H9 (cell line): ENCODE results near the gene RPS13. TPM values are rescaled to one million over a fixed set of nuclear protein-coding genes. Genes with fewer than 3 reads are reported as not detected.

Source experiments
- DNase-seq: peaks from one replicate; pipeline ENCODE4 v3.0.0-alpha.2; 2017
- H2AFZ ChIP-seq: one replicate; pipeline ENCODE4 v1.6.1; 2013; ENCODE audit warnings: mild to moderate bottlenecking, low read length, control low read depth, moderate library complexity
- H2AK5ac ChIP-seq: 2 replicates; pipeline ENCODE4 v1.6.1; 2013; ENCODE audit warnings: low read length, control low read depth, mixed read lengths; ENCODE audit not compliant: insufficient read length
- H2BK120ac ChIP-seq: one replicate; pipeline ENCODE4 v1.6.1; 2013; ENCODE audit warnings: low read depth, mild to moderate bottlenecking, low read length, control low read depth, inconsistent platforms; ENCODE audit not compliant: poor library complexity, severe bottlenecking
- H2BK12ac ChIP-seq: 2 replicates; pipeline ENCODE4 v1.6.1; 2013; ENCODE audit warnings: low read length, control low read depth, mixed read lengths, low read depth; ENCODE audit not compliant: insufficient read length
- H2BK15ac ChIP-seq: 2 replicates; pipeline ENCODE4 v1.6.1; 2013; ENCODE audit warnings: low read depth, low read length, control low read depth
- H2BK20ac ChIP-seq: one replicate; pipeline ENCODE4 v1.6.1; 2013; ENCODE audit warnings: low read depth, mild to moderate bottlenecking, low read length, control low read depth, inconsistent platforms; ENCODE audit not compliant: poor library complexity, severe bottlenecking
- H2BK5ac ChIP-seq: 2 replicates; pipeline ENCODE4 v1.6.1; 2013; ENCODE audit warnings: low read length, control low read depth, mixed read lengths; ENCODE audit not compliant: insufficient read length
- H3K14ac ChIP-seq: 2 replicates; pipeline ENCODE4 v1.6.1; 2013; ENCODE audit warnings: low read length, control low read depth; ENCODE audit not compliant: insufficient read depth
- H3K18ac ChIP-seq: 2 replicates; pipeline ENCODE4 v1.6.1; 2013; ENCODE audit warnings: low read depth, mild to moderate bottlenecking, mixed read lengths, low read length, control low read depth; ENCODE audit not compliant: insufficient read length
- H3K23ac ChIP-seq: 2 replicates; pipeline ENCODE4 v1.6.1; 2013; ENCODE audit warnings: low read length, control low read depth, mixed read lengths, low read depth; ENCODE audit not compliant: insufficient read length
- H3K23me2 ChIP-seq: 2 replicates; pipeline ENCODE4 v1.6.1; 2013; ENCODE audit warnings: low read depth, mild to moderate bottlenecking, mixed read lengths, low read length, control low read depth; ENCODE audit not compliant: insufficient read length, poor library complexity, severe bottlenecking
- H3K27ac ChIP-seq: 2 replicates; pipeline ENCODE4 v1.5.1; 2013; ENCODE audit warnings: low read length, control low read depth, mixed read lengths, low read depth; ENCODE audit not compliant: insufficient read length
- H3K27me3 ChIP-seq: 2 replicates; pipeline ENCODE4 v1.6.1; 2013; ENCODE audit warnings: low read length, control low read depth, inconsistent platforms; ENCODE audit not compliant: insufficient read depth
- H3K4ac ChIP-seq: 2 replicates; pipeline ENCODE4 v1.6.1; 2013; ENCODE audit warnings: low read depth, mild to moderate bottlenecking, control low read depth, inconsistent platforms, low read length, moderate library complexity
- H3K4me1 ChIP-seq: 2 replicates; pipeline ENCODE4 v1.6.1; 2013; ENCODE audit warnings: low read length, control low read depth, inconsistent platforms; ENCODE audit not compliant: insufficient read depth
- H3K4me2 ChIP-seq: 2 replicates; pipeline ENCODE4 v1.6.1; 2013; ENCODE audit warnings: low read length, control low read depth, mixed read lengths; ENCODE audit not compliant: insufficient read length, insufficient read depth
- H3K56ac ChIP-seq: 2 replicates; pipeline ENCODE4 v1.6.1; 2013; ENCODE audit warnings: low read depth, mild to moderate bottlenecking, mixed read lengths, low read length, control low read depth; ENCODE audit not compliant: insufficient read length
- H3K79me1 ChIP-seq: 2 replicates; pipeline ENCODE4 v1.6.1; 2013; ENCODE audit warnings: low read depth, mild to moderate bottlenecking, moderate library complexity, low read length, control low read depth, inconsistent platforms; ENCODE audit not compliant: insufficient read depth, poor library complexity, severe bottlenecking
- H3K79me2 ChIP-seq: 2 replicates; pipeline ENCODE4 v1.6.1; 2013; ENCODE audit warnings: low read length, control low read depth, inconsistent platforms; ENCODE audit not compliant: insufficient read depth
- H3K9ac ChIP-seq: 2 replicates; pipeline ENCODE4 v1.6.1; 2013; ENCODE audit warnings: low read length, control low read depth, mixed read lengths; ENCODE audit not compliant: insufficient read length; ENCODE audit errors: extremely low read depth
- H3K9me3 ChIP-seq: one replicate; pipeline ENCODE4 v1.6.1; 2013; ENCODE audit warnings: low read depth, low read length, inconsistent platforms; ENCODE audit not compliant: control insufficient read depth
- H3T11ph ChIP-seq: one replicate; pipeline ENCODE4 v1.6.1; 2013; ENCODE audit warnings: mild to moderate bottlenecking, low read length, control low read depth, inconsistent platforms
- H4K20me1 ChIP-seq: one replicate; pipeline ENCODE4 v1.6.1; 2013; ENCODE audit not compliant: control insufficient read depth, insufficient read length, insufficient read depth
- H4K5ac ChIP-seq: 2 replicates; pipeline ENCODE4 v1.6.1; 2013; ENCODE audit warnings: low read depth, mild to moderate bottlenecking, mixed read lengths, low read length, control low read depth; ENCODE audit not compliant: insufficient read length
- H4K8ac ChIP-seq: replicated peaks from 2 replicates; pipeline ENCODE4 v1.6.1; 2013; ENCODE audit warnings: low read length, control low read depth, mixed read lengths, low read depth; ENCODE audit not compliant: insufficient read length
- H4K91ac ChIP-seq: 2 replicates; pipeline ENCODE4 v1.6.1; 2013; ENCODE audit warnings: low read depth, mild to moderate bottlenecking, moderate library complexity, mixed read lengths, low read length, control low read depth; ENCODE audit not compliant: insufficient read length
- H3K27ac Mint-ChIP-seq, 3 experiments: 2 replicates in 2 of 3; 3 replicates in 1 of 3; pipeline ENCODE4 v1.8.0; 2020 to 2021; ENCODE audit warnings: mixed read lengths in 3 of 3, mild to moderate bottlenecking in 1 of 3, moderate library complexity in 1 of 3
- H3K27me3 Mint-ChIP-seq: 2 replicates; pipeline ENCODE4 v1.8.0; 2021; ENCODE audit warnings: low read depth, mild to moderate bottlenecking, moderate library complexity, mixed read lengths
- H3K36me3 Mint-ChIP-seq, 3 experiments: 2 replicates in 2 of 3; 3 replicates in 1 of 3; pipeline ENCODE4 v1.8.0; 2020 to 2021; ENCODE audit warnings: low read depth in 3 of 3, mixed read lengths in 3 of 3; ENCODE audit not compliant: insufficient read depth in 1 of 3
- H3K4me1 Mint-ChIP-seq, 2 experiments: 2 replicates each; pipeline ENCODE4 v1.8.0; 2020; ENCODE audit warnings: mixed read lengths in 2 of 2
- H3K4me3 Mint-ChIP-seq, 2 experiments: 2 replicates in 1 of 2; 3 replicates in 1 of 2; pipeline ENCODE4 v1.8.0; 2020 to 2021; ENCODE audit warnings: mild to moderate bottlenecking in 2 of 2, mixed read lengths in 2 of 2, moderate library complexity in 1 of 2
- H3K9me3 Mint-ChIP-seq, 2 experiments: 2 replicates in 1 of 2; 3 replicates in 1 of 2; pipeline ENCODE4 v1.8.0; 2020; ENCODE audit warnings: mild to moderate bottlenecking in 2 of 2, mixed read lengths in 2 of 2, moderate library complexity in 1 of 2
- WGBS: extraction: QIAGEN DNeasy Blood & Tissue Kit; methylation state at CpG from one replicate; pipeline ENCODE4 v1.1.7; 2013; ENCODE audit warnings: missing lambda C conversion rate, low lambda C conversion rate, mixed read lengths; ENCODE audit not compliant: insufficient read length; ENCODE audit errors: extremely low coverage; 5-methylcytosine and 5-hydroxymethylcytosine counted together
- total RNA-seq: library from RNA; stranded (reverse); gene quantifications from 2 replicates; pipeline ENCODE4 v1.2.1, GENCODE V29; 2021
- TF ChIP-seq, protein P1 (sequence below): fragments of 200-600 bp; sonication (generic); conservative IDR thresholded peaks from 3 replicates; pipeline ENCODE4 v1.8.0; 2021; ENCODE audit warnings: antibody characterized with exemption, mild to moderate bottlenecking

RPS13 gene
- total RNA-seq, 1 experiment from 2014 or later: 1,469 TPM

- Histone ChIP-seq H3K79me2 (no peaks in the 10 kb centered on the region), H4K8ac (no peak overlapping the region), H3K23ac (no peak overlapping the region), H3K27ac (no peak overlapping the region), H3K27me3 (no peaks in the 10 kb centered on the region), H3K56ac (no peak overlapping the region), H3K23me2 (no peaks in the 10 kb centered on the region), H4K91ac (no peak overlapping the region), H3K4ac (no peak overlapping the region), H2AK5ac (no peak overlapping the region), H3K79me1 (no peaks in the 10 kb centered on the region), H3K14ac (no peak overlapping the region), H3T11ph (no peak overlapping the region), H4K20me1 (no peaks in the 10 kb centered on the region), H3K9me3 (no peaks in the 10 kb centered on the region), H3K4me2 (no peak overlapping the region), H3K4me1 (no peaks in the 10 kb centered on the region; the same call in 1 of the 2 replicates), H2AFZ (no peak overlapping the region), H3K9ac (no peak overlapping the region), H2BK15ac (no peak overlapping the region), H2BK12ac (no peak overlapping the region), H4K5ac (no peak overlapping the region), H2BK5ac (no peak overlapping the region), H2BK120ac (no peak overlapping the region), H3K18ac (no peak overlapping the region), H2BK20ac (no peak overlapping the region)
- Mint-ChIP-seq H3K4me1 (peaks cover 2 to 4% of the 10 kb centered on the region in 2 experiments; a peak in 3 of 4 replicates), H3K4me3 (no peak overlapping the region), H3K27ac (no peak overlapping the region; a peak in 2 of 7 replicates), H3K36me3 (peaks cover 0 to 5% (median 3%) of the 10 kb centered on the region in 3 experiments; a peak in 3 of 7 replicates), H3K27me3 (peaks cover 2% of the 10 kb centered on the region; the same call in 1 of the 2 replicates), H3K9me3 (peaks cover 0 to 3% of the 10 kb centered on the region in 2 experiments; a peak in 2 of 5 replicates)
- DNase-seq: no peak
- WGBS: no CpG with 5 or more reads among the region's 3 CpGs
- TF ChIP-seq, protein P1, sequence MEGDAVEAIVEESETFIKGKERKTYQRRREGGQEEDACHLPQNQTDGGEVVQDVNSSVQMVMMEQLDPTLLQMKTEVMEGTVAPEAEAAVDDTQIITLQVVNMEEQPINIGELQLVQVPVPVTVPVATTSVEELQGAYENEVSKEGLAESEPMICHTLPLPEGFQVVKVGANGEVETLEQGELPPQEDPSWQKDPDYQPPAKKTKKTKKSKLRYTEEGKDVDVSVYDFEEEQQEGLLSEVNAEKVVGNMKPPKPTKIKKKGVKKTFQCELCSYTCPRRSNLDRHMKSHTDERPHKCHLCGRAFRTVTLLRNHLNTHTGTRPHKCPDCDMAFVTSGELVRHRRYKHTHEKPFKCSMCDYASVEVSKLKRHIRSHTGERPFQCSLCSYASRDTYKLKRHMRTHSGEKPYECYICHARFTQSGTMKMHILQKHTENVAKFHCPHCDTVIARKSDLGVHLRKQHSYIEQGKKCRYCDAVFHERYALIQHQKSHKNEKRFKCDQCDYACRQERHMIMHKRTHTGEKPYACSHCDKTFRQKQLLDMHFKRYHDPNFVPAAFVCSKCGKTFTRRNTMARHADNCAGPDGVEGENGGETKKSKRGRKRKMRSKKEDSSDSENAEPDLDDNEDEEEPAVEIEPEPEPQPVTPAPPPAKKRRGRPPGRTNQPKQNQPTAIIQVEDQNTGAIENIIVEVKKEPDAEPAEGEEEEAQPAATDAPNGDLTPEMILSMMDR: no peak
Measured at GRCh38 chr11:17026487-17027082, 50.9 kb downstream of the RPS13 start.
